Gastrocnemius medialis (tissue), 4 donors: ENCODE data around the gene SDCCAG8.

Experiments
- POLR2A ChIP-seq, 2 donors: fragments of 450-650 bp; IDR thresholded peaks; one replicate each; pipeline ENCODE4 v1.6.1; 2017; ENCODE audit warnings: antibody characterized with exemption in 2 of 2, mild to moderate bottlenecking in 2 of 2, moderate library complexity in 2 of 2
- TF ChIP-seq, protein P1 (sequence below), 5 experiments: fragments of 450-650 bp in 3 of 5; fragments of 200-600 bp in 2 of 5; sonication (generic) in 2 of 5; IDR thresholded peaks in 4 of 5; conservative IDR thresholded peaks in 1 of 5; 1 replicate in 4 of 5; 2 replicates in 1 of 5; pipeline ENCODE4 v1.5.1; 2016 to 2019; ENCODE audit warnings: antibody characterized with exemption in 5 of 5, mild to moderate bottlenecking in 3 of 5, moderate library complexity in 3 of 5

DNA sequence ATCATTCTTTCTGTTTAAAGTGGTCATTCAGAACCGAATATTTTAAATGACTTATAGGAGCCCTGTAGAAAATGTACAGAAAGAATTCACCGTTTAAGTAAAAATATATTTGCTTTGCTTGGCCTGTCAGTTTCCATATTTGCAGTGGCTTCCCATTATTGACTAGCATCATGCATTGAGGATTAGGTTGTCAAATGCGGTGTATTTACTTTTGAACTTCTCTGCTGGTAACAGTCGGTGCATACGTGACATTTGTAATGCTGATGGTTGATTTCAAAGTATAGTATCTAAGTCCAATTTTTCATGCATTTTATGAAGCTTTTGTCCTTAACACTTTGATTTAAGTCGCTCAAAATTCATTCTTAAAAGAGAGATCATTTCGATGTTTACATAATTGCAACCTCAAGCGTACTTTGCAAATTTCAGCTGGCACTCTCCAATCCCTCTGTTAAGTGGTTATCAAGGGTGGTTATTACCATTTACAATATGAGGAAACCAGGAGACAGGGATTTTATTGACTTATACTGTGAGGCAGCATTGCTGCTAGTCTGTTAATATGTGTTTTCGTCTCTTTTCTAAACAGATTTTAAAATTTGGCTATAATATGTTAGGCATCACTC is 201.6 kb downstream of the SDCCAG8 start:
- no peak for TF ChIP-seq POLR2A (IDR thresholded peaks at IDR 0.05)
- TF ChIP-seq, protein P1, sequence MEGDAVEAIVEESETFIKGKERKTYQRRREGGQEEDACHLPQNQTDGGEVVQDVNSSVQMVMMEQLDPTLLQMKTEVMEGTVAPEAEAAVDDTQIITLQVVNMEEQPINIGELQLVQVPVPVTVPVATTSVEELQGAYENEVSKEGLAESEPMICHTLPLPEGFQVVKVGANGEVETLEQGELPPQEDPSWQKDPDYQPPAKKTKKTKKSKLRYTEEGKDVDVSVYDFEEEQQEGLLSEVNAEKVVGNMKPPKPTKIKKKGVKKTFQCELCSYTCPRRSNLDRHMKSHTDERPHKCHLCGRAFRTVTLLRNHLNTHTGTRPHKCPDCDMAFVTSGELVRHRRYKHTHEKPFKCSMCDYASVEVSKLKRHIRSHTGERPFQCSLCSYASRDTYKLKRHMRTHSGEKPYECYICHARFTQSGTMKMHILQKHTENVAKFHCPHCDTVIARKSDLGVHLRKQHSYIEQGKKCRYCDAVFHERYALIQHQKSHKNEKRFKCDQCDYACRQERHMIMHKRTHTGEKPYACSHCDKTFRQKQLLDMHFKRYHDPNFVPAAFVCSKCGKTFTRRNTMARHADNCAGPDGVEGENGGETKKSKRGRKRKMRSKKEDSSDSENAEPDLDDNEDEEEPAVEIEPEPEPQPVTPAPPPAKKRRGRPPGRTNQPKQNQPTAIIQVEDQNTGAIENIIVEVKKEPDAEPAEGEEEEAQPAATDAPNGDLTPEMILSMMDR (IDR thresholded peaks at IDR 0.05 in 4 of 5, conservative IDR thresholded peaks at IDR 0.05 in 1 of 5), result no peak
